ENCODE data around the gene IP6K1.

The IP6K1 gene

GRCh38 chr3:49727924-49728361 lies 58.4 kb downstream of the IP6K1 start:
- TF ChIP-seq CTCF (IDR thresholded peaks at IDR 0.05) = no peak

- TF ChIP-seq CTCF (IDR thresholded peaks at IDR 0.05) = no peak
Observed at GRCh38 chr3:49727154-49727923, 59.0 kb downstream of the IP6K1 start.

GRCh38 chr3:49725906-49726681 lies 60.2 kb downstream of the IP6K1 start:
- TF ChIP-seq CTCF (IDR thresholded peaks at IDR 0.05) = no peak

- TF ChIP-seq CTCF (IDR thresholded peaks at IDR 0.05) = no peak
Observed at GRCh38 chr3:49724586-49724985, 61.8 kb downstream of the IP6K1 start.

GRCh38 chr3:49723628-49724551 lies 62.5 kb downstream of the IP6K1 start, which contains the start of gene GMPPB:
TSS of gene GMPPB (minus strand) at chr3:49723951. CDS start at chr3:49723726, 225 bp downstream.
- no peak for TF ChIP-seq CTCF (IDR thresholded peaks at IDR 0.05)

- no peak for TF ChIP-seq CTCF (IDR thresholded peaks at IDR 0.05)
Observed at GRCh38 chr3:49723296-49723627, 63.1 kb downstream of the IP6K1 start.

- TF ChIP-seq CTCF (IDR thresholded peaks at IDR 0.05) = no peak
Observed at GRCh38 chr3:49722896-49723295, 63.4 kb downstream of the IP6K1 start.

All from LNCAP (cell line).